ENCODE measurements around the gene GUCA1C. TPM values are rescaled to one million over a fixed set of nuclear protein-coding genes. Genes with fewer than 3 reads are reported as not detected.

The GUCA1C gene
- total RNA-seq, result not detected in 2 replicates

- DNase-seq (ENCODE audit: extremely low read depth, low read depth, low spot score), result no peak
Measured at GRCh38 chr3:108953700-108954099, at the start of gene GUCA1C. GUCA1C (minus strand) TSS chr3:108953879; CDS start chr3:108953762, 117 bp downstream.

- DNase-seq (ENCODE audit: extremely low read depth, low read depth, low spot score), result no peak
Measured at GRCh38 chr3:108998436-108998835, 44.8 kb upstream of the GUCA1C start.

- DNase-seq (ENCODE audit: extremely low read depth, low read depth, low spot score), result no peak
Measured at GRCh38 chr3:108985844-108986243, 32.2 kb upstream of the GUCA1C start.

GRCh38 chr3:108983051-108983450, 29.4 kb upstream of the GUCA1C start:
- DNase-seq (ENCODE audit: extremely low read depth, low read depth, low spot score), result no peak

GRCh38 chr3:108976058-108976457, 22.4 kb upstream of the GUCA1C start:
- DNase-seq (ENCODE audit: extremely low read depth, low read depth, low spot score), result no peak

- DNase-seq (ENCODE audit: extremely low read depth, low read depth, low spot score), result no peak
Measured at GRCh38 chr3:108973019-108973418, 19.3 kb upstream of the GUCA1C start.

- no peak for DNase-seq (ENCODE audit: extremely low read depth, low read depth, low spot score)
Measured at GRCh38 chr3:108972482-108972881, 18.8 kb upstream of the GUCA1C start.

- DNase-seq (ENCODE audit: extremely low read depth, low read depth, low spot score), result no peak
Measured at GRCh38 chr3:108970561-108970960, 16.9 kb upstream of the GUCA1C start.

GRCh38 chr3:108966773-108967172, 13.1 kb upstream of the GUCA1C start:
- DNase-seq (ENCODE audit: extremely low read depth, low read depth, low spot score), result no peak

GRCh38 chr3:108959017-108959416, 5.3 kb upstream of the GUCA1C start:
- no peak for DNase-seq (ENCODE audit: extremely low read depth, low read depth, low spot score)

- no peak for DNase-seq (ENCODE audit: extremely low read depth, low read depth, low spot score)
Measured at GRCh38 chr3:108953210-108953609, 469 bp downstream of the GUCA1C start.

- DNase-seq (ENCODE audit: extremely low read depth, low read depth, low spot score), result no peak
Measured at GRCh38 chr3:108951820-108952501, 1.7 kb downstream of the GUCA1C start.

- no peak for DNase-seq (ENCODE audit: extremely low read depth, low read depth, low spot score)
Measured at GRCh38 chr3:108947855-108948254, 5.8 kb downstream of the GUCA1C start.

- no peak for DNase-seq (ENCODE audit: extremely low read depth, low read depth, low spot score)
Measured at GRCh38 chr3:108946292-108947285, 7.1 kb downstream of the GUCA1C start.

- no peak for DNase-seq (ENCODE audit: extremely low read depth, low read depth, low spot score)
Measured at GRCh38 chr3:108940568-108941263, 13.0 kb downstream of the GUCA1C start.

GRCh38 chr3:108940166-108940565, 13.5 kb downstream of the GUCA1C start:
- no peak for DNase-seq (ENCODE audit: extremely low read depth, low read depth, low spot score)

GRCh38 chr3:108936924-108937689, 16.6 kb downstream of the GUCA1C start:
- DNase-seq (ENCODE audit: extremely low read depth, low read depth, low spot score), result no peak

- no peak for DNase-seq (ENCODE audit: extremely low read depth, low read depth, low spot score)
Measured at GRCh38 chr3:108931035-108931434, 22.6 kb downstream of the GUCA1C start.

- no peak for DNase-seq (ENCODE audit: extremely low read depth, low read depth, low spot score)
Measured at GRCh38 chr3:108918866-108919265, 34.8 kb downstream of the GUCA1C start.
